GM10847 (cell line): ENCODE measurements around the gene DYRK3.

Experiments used
- POLR2A ChIP-seq: IDR thresholded peaks from 2 replicates; pipeline ENCODE4 v1.6.1; 2011; ENCODE audit not compliant: insufficient read length; ENCODE audit errors: extremely low read depth

DYRK3 gene

GRCh38 chr1:206651014-206651413 is 15.7 kb downstream of the DYRK3 start:
- TF ChIP-seq POLR2A, result no peak

GRCh38 chr1:206651958-206652890 is 16.9 kb downstream of the DYRK3 start:
- TF ChIP-seq POLR2A, result no peak

GRCh38 chr1:206653715-206654459 is 18.6 kb downstream of the DYRK3 start:
- TF ChIP-seq POLR2A, result no peak

DNA sequence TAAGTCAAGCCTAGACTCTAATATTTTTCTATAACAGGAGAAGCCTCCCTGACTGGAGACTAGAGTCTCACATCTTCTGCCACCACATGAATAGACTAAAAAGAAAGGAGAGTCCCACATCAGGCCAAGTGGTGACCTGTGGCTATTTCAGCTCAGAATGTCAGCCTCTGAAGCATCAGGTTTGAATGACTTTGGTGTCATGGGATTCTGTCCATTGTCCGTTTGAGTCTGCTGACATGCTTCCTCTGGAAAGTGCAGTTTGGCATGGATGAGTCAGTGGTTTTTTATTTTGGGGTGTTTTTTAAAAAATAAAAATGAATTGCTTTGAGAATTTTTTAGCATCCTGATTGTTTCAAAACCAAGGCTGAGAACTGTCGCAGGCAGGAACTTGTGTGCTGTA is 19.5 kb downstream of the DYRK3 start:
- TF ChIP-seq POLR2A, result no peak

GRCh38 chr1:206655471-206655882 is 20.1 kb downstream of the DYRK3 start:
- TF ChIP-seq POLR2A, result no peak

- TF ChIP-seq POLR2A, result no peak
Measured at GRCh38 chr1:206656936-206657335, 21.6 kb downstream of the DYRK3 start.

DNA sequence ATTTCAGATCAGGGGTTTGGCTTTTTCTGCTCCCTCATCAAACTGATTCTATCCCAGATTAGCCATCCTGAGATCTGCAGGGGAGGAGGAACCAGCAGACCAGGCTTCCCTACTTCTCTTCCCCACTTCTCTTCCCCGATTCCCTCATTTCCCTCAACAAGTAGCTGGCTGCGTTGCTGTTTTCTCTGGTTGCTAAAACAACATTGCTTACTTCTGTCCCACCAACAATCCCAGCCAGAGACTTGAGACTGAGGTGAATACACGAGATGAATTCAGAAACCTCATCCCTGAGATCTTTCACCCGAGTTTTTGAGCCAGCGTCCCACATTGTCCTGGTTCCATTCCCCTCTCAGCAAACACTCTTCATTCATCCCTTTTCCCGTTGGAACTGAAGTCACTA is 22.4 kb downstream of the DYRK3 start:
- TF ChIP-seq POLR2A, result no peak

- no peak for TF ChIP-seq POLR2A
Measured at GRCh38 chr1:206658264-206658980, 23.1 kb downstream of the DYRK3 start.

DNA sequence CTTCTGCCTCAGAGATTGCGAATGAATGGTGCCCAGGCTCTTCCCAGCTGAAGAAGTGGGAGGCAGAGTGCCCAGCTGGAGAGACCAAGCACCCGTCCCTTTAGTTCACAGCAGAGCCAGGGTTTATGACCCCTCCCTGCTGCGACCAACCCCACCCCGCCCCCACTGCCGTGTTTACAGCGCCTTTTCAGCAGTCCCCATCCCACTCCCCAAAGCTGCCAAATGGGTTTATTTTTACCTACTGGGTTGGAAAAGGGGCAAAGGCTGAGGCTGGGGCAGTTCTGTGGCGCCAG is 23.6 kb downstream of the DYRK3 start:
- TF ChIP-seq POLR2A, result no peak

DNA sequence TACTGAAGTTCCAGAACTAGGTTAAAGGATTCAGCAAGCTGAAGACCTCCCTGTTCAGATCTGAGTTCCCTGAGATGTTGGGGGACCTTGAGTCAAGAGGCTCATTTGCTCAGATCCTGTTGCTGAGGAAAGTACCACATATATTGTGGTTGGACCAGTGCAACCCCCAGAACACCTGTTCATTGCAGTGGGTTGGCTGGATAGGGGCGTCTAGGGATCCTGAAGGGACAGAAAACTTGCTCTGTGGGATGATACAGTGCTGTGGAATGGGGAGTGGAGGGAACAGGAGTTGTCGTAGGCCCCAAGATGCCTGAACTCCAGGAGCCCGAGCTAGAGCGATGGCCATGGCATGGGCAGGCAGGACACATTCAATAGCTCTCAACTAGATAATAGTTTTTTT is 24.8 kb downstream of the DYRK3 start:
- TF ChIP-seq POLR2A, result no peak

GRCh38 chr1:206661161-206661820 is 26.0 kb downstream of the DYRK3 start:
- TF ChIP-seq POLR2A, result no peak

- TF ChIP-seq POLR2A, result no peak
Measured at GRCh38 chr1:206662396-206663092, 27.2 kb downstream of the DYRK3 start.

GRCh38 chr1:206663362-206663761 is 28.0 kb downstream of the DYRK3 start:
- TF ChIP-seq POLR2A, result no peak

DNA sequence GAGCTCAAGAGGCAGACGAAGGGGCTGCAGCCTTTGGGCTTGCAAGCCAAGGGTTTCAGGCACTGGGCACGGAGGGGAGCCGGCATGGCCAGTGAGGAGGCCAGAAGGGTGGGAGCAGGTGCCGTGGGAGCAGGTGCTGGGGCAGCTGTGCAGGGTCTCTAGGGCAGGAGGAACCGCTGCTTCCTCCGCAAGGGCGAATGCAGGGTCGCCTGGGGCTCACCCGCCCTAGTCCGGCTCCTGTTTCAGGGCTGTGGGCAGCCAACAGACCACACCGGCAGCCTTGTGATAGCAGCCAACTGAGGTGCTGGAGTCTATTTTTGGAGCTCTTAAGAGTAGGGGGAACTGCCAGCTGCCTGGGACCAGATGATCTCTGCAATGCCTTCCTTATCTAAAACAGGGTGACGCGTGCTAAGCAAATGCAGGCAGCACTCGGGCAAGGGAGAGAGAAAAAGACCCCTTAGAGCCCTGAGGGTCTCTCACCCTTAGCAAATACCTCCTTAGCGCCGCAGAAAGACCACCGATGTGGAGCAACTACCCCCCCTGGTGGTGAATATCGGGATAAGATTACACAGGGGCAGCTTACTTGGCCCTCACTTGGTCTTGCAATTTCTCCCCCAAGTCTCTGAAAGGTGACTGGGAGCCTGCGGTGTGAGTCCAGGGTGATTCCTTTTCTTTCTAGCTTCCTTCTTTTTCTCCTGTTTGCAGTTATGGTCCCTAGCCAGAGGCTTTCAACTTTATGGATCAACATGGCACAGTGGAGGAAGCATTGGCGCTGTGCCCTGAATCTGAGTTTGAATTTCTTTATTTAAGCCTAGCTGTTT is 28.7 kb downstream of the DYRK3 start:
- no peak for TF ChIP-seq POLR2A
